GM19023 (cell line): Measurements from ENCODE around the gene ACVR1B.

Source experiments
- ATAC-seq: cut with Tn5 transposase; IDR thresholded peaks from one replicate; pipeline ENCODE4 v1.9.1; 2021; ENCODE audit warnings: mild to moderate bottlenecking, moderate library complexity; ENCODE audit not compliant: unreplicated experiment

Gene ACVR1B

DNA sequence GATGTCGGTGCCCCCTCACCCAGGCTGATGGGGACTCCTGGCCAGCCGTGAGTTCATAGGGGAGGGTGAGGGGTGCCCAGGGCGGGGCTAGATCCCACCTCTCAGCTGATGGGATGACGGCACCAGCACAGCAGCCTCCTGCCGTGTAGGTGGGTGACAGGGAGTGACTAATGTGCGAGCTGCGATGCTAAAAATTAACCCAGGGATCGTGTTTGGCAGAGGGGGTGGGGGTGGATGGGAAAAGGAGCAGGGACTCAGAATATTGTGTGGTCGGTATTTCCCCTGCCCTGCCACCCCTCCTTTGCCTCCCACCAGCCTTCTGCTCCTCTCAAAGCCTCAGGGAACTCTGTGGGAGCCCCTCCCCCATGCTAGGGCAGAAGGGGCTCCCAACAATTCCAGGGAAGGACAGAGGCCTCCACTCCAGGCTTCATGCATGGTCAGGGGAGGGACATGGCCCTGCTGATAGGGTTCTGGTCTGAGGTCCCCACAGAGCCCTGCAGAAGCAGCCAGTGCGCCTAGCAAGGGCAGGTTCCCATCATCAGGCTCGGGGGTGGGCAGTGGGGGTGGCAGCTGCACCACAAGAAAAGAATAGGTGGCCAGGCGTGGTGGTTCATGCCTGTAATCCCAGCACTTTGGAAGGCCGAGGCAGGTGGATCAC is 67.7 kb downstream of the ACVR1B start:
- no peak for ATAC-seq

DNA sequence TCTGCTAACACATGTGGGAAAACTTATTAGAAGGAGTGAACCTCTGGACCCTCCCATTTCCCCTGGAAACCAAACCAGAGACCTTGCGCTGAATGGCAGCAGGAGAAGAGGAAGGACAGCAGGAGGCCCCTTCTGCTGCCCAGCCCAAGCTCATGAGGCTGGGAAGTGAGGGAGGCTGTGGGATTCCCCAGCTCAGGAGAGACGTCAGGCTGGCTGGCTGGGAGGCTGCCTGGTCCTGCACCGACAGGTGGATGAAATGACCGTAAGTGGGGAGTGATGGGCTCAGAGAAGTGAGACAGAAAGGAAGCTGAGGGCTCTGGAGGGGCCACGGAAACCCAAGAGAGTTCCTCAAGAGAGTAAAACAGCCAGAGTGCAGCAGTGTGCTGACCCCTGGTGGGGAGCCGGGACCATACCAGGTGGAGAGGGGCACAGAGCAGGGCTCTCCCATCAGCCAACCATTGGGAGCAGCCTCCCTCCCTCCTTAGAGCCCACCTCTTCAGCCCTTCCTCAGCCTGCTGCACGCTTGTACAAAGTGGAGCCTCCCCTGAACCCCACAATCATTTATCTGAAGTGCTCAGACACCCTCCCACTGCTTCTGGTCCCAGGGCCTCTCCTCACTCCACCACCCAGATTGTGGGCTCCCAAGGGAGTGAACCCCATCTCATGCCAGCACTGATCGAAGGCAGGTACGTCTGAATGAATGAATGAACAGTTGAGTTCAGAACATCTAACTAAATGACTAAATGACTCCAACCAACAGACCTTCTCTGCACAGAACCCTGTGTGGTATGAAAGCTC is 69.2 kb downstream of the ACVR1B start:
- no peak for ATAC-seq

DNA sequence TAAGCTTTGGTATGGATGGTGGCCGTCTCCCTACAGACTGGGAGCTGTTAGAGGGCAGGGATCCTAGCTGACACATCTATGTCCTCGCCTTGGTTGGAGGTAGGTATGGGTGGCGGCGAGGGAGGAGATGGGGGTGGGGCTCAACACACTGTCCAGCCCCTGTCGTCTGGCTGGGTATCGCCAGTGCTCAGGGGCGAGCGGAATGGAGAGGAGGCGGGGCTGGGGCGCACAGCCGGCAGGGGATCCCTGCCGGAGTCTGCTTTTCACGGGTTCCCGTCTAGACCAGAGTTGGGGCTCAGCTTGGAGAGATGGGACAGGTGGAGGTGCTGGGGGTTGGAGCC is 71.3 kb downstream of the ACVR1B start:
- peak; percentile 8 for ATAC-seq

DNA sequence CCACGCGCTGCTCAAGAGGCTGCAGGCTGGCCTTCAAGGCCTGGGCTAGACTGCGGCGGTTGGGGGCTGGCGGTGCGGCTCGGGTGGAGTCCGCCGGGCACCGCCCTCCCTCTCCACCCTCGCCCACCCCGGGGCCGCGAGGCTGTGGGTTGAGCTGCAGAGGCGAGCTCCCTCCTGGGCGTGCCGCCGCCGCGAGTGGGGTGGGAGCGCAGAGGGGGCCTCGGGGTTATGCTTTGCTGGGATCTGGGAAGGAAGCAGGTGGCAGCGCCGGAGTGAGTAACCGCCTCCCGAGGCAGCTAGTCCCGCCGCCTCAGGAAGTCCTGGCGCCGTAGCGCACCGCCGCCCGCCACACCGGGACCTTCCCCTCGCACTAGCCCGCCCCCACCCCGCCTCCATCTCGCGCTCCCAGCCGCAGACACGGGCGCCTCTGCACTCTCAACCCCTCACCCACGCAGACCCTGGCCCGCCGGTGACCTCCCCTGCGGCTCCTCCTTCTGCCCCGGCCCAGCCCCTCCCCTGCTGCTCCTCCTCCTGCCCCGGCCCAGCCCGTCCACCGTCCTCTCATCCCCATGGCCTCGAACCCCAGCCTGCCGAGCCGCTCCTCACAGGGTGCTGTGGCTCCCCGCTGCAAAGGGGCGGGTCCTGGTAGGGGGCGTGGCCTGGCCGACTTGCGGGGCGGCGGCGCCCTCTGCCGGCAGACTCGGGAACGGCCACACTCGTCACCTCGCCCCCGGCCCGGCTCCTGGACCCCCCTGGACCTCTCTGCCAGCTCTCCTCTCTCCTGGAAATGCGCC is 71.9 kb downstream of the ACVR1B start:
- ATAC-seq: peak; percentile 49

DNA sequence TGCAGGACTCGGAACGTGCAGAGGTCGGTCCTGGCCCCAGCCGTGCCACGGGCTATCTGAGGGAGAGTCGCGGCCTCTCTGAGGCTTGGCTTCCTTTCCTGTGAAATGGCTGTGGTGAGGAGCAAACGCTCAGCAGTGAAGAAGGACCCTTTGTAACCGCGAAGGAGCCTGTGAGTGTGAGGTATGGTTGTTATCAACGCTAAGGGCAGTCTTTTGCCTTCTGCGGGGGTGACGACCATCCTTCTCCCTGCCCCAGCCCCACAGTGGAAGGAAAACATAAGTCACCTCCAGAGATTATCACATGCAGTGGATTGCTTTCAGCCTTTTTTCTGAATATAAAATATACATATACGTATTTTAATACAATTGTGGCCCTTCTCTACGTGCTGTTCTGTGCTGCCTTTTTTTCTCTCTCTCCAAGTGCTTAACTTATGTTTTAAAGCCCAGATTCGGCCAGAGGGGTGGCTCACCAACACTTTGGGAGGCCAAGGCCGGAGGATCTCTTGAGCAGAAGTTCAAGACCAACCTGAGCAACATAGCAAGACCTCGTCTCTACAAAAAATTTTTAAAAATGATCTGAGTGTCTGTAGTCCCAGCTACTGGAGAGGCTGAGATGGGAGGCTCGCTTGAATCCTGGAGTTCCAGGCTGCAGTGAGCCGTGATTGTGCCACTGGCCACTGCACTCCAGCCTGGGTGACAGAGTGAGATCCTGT is 72.6 kb downstream of the ACVR1B start:
- ATAC-seq: no peak

DNA sequence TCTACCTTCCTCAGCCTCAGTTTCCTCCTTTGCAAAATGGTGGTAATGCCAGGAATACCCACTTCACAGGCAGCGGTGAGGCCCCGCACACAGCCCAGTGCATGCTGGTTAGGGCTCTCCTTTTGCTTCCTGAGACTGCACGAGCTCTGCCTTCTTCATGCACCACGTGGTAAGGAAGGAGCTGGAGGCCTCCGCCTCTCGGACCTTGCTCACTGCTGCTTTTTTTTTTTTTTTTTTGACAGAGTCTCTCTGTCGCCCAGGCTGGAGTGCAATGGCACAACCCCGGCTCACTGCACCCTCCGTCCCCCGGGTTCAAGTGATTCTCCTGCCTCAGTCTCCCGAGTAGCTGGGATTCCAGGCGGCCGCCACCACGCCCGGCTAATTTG is 73.3 kb downstream of the ACVR1B start:
- ATAC-seq: no peak

DNA sequence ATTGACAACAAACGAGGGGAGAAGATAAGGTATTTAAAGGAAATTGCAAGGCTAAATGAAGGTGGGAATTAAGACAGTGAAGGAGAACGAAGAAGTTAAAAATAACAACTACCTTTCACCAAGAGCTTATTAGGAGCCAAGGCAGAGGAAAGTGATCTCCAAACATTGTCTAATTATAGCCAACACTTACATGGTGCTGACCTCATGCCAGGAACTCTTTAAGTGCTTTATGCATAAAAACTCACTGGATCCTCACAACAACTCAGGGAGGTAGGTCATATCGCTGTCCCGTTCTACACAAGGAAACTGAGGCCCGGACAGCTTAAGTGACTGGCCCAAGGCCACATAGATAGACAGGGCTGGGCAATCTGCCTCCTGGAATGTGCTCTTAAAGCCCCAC is 74.8 kb downstream of the ACVR1B start:
- no peak for ATAC-seq

DNA sequence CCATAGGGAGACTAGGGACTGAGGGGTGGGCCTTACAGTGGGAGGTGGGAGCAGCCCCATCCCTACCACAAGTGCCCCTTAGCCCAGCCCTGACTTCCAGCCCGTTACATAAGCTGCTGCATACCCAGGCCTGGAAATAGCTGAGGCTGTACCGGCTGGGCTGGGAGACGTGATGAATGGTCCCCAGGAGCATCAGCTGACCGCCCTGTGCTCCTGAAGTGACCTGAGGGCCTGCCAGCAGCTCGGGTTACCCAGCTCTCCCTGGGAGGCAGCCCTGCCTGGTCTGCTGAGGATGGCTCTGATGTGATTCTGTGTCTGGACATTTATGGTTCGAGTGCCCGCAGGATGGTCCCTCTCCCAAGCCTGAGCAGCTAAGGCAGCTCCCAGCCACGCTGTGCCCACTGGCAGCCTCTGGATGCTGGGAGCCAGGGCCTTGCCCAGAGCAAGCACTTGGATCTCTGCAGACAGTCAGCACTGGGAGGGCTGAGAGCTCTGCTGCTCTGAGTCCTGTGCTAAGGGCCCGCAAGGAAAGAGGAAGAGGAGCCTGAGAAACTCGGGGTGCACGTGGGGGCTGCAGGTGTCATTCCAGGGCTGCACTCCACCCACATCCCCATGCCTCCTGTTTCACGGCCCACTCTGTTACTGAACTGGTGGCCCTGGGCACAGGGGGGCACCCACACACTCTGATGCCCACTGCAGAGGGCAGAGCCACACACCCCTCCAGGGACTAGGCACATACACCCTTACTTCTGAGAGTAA is 75.8 kb downstream of the ACVR1B start:
- no peak for ATAC-seq

DNA sequence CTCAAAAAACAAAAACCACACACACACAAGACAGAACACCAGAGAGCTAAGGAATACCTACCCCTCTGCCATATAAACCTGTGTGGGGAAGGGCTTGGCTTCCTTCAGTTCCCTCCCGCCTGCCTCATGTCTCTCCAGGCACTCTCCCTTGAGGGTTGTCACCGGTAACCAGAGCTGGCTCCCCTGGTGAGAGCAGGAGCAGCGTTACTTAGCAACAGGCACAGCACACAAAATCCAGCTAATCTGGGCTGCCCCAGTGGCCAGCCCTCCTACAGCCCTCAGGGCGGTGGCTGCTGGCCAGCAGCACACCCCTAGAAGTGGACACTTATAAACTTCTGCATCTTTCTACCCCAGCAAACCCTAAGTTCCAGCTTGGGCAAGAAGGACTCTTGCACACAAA is 78.2 kb downstream of the ACVR1B start:
- ATAC-seq: no peak

DNA sequence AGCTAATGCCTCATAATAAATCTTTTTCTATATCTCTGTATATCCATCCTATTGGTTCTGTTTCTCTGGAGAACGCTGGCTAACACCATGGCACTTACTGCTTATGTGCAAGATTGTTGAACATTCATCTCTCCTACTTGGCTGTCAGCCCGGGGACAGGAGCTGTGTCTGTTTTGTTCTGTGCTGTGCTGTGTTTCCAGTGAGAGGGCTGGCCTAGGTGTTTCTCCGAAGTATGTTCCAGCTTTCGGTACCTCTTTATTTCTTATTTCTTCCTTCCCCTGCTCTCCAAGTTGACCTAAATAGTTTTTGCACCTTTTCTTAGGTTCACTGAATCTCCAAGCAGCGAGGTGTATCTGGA is 80.9 kb downstream of the ACVR1B start:
- ATAC-seq: no peak

DNA sequence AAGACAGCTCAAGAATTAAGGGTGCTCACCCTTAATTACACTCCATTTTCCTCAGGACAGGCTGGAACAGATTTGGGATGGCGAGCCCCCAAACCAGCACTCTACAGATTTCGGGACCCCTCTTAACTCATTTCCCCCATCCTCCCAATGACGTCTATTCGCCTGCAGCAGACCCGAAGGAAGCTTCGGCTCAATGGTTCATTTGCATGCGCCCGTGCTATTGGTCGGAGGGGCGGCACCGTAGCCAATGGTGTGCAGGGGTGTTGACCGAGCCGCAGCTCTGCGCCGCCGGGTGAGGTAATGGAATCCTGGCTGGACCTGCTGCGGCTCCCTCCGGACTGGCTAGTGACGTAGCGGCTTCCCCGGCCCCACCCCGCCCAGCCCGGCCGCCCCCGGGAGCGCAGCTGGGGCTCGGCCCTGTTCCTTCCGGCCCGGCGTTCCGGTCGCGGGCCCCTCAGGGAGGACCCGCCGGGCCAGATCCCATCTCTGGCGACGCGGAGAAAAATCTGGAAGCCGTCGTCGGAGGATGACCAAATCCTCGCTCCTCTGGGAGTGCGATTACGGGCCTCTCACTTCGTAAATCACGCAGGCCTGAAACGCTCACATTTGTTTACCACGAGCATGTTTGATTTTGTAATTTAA is 81.4 kb downstream of the ACVR1B start:
- peak; percentile 94 for ATAC-seq

DNA sequence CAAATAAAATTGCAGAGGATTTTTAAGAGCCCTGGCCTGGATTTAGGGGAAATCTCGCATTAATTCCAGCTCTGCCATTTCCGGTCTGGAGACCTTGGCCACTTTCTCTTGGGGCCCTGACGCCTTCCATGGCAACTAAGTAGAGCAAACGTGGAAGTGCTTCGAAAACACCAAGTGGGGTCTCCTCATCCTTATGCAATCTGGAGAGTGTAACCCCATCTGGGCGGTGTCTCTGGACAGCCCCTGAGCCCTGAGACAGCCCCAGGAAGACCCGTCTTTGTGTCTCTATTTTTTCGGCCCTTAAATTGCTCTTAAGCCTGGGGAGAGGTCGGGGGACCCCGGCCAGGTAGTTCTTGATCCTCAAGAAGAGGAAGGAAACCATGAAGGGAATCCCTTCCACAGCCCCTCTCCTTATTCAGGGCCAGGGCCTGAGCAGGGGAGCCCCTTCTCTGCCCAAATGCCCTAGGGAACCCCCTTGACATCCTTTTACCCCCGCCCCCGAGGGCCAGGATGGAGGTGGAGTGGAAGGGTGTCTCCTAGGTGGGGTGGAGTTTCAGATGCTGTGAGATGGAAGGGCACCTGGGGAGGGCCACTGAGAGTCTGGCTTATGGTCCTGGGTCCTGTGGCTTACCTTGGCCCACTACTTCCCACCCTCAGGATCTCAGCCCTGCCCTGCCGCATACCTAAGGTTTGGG is 82.1 kb downstream of the ACVR1B start:
- no peak for ATAC-seq

DNA sequence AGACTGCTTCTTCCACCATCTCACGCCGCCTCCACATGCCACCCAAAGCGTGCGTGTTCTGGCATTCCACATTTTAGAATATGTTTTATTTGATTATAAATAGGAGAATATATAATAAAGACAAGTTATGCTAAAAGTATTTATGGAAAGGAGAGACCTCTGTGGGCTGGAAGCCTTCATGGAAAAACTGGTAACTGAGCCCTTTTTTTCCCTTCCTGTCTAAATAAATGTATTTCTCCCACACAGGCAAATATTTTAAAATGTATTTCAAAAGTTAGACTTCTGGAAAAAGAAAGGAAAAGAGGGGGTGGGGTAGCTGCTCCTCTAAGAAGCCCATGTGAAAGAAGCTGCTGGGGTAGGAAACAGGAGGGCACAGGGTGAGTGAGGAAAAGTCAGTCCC is 83.7 kb downstream of the ACVR1B start:
- no peak for ATAC-seq

DNA sequence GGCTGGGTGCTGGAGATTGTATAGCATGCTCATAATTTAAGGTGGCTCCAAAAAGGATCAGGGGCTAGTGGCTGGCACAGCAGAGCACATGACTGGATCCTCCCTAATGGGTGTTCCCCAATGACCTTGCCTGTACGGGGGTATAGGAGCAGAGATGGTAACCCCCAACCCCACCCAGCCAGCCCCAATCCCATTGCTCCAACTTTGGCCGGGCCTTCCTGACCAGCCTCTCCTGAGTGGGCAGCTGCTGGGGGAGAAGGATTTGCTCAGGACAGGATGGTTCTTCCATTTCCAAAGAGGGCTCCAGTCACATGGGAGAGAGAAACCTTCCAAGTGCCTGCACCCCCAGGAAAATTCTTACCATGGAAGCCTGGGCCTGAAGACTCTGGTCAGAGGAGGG is 84.4 kb downstream of the ACVR1B start:
- ATAC-seq: no peak

DNA sequence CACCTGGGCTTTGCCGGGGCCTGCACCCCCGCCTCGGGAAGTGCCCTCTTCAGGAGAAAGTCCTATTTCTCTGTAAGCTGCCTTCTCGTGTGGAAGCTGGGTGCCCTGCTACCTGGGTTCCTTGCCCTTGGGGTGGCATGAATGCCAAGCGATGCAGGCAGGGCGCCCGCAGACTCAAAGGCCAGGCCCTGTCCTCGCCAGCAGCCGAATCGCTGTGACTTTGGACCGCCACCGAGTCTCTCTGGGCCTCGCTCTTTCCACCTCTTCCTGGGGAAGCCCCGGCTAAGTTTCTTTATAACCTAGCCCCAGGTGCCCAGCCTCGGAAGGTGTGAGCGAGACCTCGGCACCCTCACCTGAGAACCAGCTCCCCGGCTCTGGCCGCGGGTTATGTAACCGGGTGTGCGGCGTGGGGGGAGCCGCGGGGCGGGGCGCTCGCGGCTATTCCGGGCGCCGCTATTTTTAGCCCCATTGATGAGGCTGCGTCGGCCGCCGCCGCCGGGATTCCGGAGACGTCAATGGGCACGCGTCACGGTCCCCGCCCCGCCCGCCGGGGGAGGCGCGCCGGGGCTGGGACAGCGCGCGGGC is 85.2 kb downstream of the ACVR1B start:
- peak; percentile 31 for ATAC-seq

DNA sequence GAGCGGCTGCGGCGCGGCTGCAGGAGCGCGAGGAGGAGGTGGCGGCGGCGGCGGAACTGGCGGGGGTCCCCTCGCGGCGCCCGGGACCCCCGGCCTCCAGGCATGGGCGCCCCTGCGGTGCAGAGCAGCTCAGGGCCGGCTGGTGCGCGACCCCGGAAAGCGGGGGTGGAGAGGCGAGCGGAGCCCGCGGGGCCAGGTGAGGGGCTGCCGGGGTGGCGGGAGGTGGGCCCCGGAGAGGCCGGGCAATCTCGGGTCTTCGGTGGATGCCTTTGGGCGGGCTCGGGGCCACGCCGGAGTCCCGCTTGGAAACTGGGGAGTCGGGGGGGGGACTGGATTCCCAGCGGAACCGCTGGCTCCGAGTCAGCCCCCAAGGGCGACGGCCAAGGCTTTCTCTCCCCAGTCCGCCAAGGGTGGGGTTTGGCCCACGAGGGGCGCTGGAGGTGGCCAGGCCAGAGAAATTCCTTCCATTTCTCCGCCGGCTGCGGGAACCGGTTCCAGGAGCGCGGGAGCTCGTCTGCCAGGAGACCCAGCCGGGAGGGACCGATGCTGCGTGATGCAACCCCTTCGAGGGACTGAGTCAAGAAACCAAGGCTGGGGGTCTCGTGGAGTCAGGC is 85.9 kb downstream of the ACVR1B start:
- no peak for ATAC-seq

DNA sequence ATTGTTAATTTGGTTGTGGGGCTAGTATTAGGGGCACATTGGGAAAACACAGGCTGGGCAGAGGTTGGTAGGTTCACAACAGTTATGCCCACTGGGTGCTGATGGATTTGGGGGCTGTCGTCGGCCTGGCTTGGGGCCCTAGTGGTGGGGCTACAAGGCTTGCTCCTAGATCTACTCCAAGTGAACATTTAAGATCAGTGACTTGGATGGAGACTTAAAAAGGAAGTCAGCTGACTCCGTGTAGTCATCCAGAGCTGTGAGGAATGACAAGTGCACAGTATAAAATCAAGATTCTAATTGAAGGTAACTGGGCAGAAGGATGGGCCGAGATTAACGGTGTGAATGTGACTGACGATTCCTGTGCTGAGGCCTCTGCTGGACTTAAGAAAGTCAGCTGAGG is 86.9 kb downstream of the ACVR1B start:
- ATAC-seq: no peak

DNA sequence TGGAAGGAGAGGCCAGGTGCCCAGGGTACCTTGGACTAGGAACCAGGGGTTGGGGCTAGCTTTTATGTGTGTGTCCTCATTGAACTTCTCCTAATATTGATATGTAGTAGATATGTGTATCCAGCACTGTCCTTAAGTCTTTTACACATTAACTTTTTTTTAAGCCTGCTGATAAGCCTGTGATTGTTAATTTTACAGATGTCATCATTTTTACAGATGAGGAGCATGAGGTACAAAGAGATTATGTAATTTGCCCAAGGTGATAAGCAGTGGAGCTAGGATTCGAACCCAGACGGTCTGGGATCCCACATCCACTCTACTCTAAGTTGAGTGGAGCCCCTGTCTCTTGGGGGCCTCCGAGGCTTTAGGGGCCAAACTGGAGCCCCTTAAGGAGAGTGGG is 89.5 kb downstream of the ACVR1B start:
- ATAC-seq: no peak

DNA sequence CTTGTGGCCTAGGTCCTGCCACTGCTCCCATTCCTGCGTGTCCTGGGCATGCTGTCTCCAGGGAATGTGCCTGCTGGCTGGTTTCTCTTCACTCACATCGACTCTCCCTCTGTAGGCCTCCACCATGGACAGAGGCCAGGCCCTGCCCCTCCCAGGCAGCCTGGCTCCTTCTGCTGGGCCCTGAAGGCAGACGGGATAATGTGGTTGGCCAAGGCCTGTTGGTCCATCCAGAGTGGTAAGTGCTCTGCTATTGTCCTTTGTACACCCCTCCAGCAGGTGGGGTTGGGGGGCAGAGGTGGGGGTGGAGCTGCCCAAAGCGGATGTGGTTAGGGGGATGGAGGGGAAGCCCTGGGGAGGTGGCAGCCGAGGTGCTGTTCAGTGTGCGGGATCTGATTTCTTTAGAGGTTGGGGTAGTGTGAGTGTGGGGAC is 90.2 kb downstream of the ACVR1B start:
- no peak for ATAC-seq
